ENCODE measurements around the gene TRAF2.

The TRAF2 gene

DNA sequence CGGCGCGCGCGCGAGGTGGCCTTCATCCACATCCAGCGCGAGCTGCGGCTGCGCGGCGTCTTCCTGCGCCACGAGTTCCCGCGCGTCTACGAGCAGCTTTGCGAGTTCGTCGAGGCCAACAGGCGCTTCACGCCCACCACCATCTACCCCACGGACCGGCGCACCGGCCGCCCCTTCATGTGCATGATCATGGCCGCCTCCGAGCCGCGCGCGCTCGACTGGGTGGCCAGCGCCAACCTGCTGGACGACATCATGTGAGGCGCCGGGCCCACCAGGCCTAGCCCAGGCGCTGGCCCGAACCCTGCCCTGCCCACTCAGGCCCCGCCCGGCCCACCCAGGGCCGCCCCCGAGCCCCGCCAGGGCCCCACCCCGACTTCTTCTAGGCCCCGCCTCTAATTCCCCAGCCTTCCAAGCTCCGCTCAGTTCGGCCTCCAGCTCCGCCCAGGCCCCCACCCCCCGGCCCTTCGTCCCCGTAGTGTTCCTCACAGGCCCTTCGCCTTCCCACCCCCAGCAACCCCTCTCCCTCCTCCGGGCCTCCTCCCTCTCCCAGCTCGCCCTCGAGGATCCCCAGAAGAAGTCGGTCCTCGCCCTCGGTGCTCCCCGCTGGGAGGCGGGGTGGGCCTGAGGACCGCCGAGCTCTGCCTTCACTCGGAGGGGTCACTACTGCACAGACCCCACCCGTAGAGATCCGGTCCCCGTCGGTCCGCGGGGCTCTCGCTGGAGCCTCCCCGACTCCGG lies 39.1 kb upstream of the TRAF2 start:
- DNase-seq, result no peak

DNA sequence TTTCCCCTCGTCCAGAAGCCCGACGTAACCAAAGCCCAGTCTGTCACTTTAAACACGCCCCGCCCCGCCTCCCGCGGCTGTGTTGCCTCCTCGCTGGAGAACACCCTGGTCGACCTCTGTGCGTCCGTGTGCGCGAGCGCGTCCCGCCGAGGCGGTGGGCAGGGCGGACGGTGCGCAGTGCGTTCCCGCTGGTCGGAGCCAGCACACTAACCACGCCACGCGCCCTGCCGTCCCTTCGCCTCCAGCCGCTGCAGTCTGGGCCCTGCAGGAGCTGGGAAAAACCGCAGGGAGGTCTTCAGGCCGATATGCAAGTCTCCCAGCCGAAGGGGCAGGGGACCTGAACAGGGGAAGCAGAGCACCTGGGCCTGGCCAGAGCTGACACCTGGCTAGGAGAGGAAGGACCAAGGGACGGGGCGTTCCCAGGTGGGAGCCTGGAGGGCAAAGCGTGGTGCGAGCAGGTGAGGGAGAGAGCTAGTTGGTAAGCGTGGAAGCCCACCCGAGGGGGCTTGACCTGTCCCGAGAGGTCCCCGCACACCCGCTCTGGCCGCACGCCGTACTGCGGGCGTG lies 38.4 kb upstream of the TRAF2 start:
- DNase-seq, result no peak

DNA sequence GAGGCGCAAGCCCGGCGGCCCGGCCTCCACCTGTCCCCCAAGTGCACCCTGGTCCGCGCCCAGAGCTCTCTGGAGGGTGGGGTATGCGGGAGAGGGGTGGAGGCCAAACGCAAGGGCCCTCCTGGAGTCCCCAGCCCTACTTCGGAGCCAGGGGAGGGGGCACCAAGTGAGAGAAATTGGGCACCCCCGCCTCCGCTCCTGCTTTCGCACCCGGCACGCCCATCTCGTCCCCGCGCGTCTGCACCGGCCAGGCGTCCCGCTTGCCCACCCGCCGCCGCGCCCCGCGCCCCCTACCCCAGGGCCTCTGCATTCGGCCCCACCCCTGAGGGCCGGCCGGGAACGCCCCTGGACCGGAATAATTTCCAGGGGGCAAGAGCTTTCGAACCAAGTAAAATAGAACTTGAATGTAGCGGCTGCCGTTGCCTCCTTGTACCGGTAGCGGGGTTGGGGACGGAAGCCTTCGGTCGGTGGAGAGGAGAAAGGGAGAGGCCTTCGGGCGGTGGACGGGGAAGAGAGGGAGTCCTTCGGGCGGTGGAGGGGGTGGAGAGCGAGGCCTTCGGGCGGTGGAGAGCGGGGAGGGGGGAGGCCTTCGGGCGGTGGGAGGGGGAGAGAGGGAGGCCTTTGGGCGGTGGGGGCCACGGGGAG lies 37.8 kb upstream of the TRAF2 start:
- no peak for DNase-seq

DNA sequence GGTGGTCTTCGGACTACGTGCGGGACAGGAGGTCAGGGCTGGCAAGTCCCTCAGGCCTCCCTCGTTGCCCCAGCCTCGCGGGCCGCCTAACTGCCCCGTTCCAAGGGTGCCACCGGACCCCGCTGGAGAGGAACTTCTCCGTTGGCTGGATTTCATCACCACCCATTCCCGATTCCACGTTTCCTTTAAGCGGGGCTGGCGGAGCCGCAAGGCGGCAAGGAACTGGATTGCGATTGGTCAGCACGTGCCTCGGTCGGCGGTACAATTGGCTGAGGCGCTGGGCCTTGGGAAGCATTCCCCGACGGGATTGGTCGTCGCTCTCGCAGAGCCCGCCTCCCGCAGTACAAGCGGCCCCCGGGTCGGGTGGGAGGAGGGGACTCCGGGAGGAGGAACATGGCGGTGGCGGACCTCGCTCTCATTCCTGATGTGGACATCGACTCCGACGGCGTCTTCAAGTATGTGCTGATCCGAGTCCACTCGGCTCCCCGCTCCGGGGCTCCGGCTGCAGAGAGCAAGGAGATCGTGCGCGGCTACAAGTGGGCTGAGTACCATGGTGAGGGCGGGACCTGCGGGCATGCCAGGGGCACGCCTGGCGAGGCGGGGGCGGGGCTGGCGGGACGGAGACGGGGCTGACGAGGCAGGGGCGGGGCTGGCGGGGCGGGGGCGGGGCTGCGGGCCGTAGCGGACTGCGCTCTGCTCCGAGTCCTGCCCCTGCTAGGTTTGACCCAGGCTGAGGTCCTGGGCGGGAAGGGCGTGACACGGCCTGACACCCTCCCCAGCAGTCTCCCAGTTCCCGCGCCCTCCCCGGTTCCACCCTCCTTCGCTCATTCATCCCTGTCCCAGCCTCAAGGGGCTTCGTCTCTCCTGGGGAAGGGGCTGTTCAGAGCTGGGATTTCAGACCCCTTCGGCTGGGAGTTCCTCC lies 37.0 kb upstream of the TRAF2 start, which contains the start of gene PHPT1:
Gene PHPT1, plus strand, starts transcription at position 372 of the 922 bp plus-strand sequence. Its CDS starts 22 bp downstream, at position 394.
- DNase-seq, result peak; percentile 96

DNA sequence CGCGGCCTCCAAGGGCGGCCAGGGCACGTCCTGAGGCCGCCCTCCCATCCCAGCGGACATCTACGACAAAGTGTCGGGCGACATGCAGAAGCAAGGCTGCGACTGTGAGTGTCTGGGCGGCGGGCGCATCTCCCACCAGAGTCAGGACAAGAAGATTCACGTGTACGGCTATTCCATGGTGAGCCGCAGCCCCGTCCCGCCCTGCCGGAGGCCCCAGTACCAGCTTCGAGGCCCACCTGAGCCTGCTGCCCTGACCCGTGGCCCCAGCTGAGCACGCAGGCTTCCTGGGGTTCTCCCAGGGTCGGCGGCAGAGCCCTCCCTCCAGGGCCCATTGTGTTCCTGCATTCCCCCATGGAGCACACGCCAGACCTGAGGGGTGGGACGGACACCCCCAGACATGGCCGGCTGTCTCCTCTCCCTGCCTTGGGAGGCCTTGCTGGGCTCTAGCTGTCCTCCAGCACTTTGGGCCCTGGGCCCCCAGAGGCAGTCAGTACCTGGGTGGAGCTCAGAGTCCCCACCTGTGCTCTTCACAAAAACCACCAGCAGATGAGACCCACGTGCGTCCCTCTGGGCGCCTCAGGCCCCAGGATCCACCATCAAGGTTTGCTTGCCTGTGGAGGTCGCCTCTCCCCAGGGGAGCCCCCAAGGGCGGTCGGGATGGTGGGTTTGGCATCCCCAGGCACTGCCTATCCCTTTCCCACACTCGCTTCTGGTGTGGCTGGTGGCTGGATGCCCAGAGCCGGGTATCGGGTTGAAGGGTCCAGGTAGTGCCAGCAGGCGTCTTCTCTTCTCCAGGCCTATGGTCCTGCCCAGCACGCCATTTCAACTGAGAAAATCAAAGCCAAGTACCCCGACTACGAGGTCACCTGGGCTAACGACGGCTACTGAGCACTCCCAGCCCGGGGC lies 36.1 kb upstream of the TRAF2 start:
- no peak for DNase-seq

DNA sequence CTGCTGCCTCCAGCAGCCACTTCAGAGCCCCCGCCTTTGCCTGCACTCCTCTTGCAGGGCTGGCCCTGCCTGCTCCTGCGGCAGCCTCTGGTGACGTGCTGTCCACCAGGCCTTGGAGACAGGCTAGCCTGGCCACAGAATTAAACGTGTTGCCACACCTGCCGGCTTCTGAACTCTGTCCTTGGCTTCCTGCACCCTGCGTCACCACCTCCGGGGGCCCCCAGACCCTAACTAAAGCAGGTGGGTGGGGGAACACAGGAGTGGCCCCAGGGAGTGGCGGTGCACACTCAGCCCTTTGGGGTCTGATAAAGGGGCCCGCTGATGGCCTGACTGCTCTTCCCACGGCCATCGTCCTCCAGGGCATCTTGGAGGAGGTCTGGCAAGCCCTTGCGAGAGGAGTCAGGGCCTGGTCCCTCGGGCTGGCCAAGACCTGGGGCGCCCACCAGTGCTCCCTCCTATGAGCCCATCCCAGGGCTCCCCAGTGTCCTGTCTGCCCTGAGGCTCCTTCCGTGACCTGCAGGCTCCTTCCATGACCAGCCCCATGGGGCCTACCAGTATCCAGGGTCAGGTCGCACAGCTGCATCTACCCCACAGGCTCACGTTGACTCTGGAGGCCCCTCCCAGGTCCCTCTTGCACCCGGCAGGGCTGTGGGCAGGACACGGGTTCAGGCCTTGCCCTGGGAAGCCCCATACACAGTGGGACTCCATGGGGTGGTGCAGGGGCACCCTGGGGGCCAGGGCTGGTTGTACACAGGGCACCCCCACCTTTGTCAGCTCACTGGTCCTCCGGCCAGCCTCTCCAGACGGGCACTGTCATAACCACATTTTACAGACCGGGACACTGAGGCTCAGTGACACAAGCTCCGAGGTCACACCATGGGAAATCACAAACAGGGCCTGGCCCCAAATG lies 35.2 kb upstream of the TRAF2 start:
- DNase-seq, result no peak

DNA sequence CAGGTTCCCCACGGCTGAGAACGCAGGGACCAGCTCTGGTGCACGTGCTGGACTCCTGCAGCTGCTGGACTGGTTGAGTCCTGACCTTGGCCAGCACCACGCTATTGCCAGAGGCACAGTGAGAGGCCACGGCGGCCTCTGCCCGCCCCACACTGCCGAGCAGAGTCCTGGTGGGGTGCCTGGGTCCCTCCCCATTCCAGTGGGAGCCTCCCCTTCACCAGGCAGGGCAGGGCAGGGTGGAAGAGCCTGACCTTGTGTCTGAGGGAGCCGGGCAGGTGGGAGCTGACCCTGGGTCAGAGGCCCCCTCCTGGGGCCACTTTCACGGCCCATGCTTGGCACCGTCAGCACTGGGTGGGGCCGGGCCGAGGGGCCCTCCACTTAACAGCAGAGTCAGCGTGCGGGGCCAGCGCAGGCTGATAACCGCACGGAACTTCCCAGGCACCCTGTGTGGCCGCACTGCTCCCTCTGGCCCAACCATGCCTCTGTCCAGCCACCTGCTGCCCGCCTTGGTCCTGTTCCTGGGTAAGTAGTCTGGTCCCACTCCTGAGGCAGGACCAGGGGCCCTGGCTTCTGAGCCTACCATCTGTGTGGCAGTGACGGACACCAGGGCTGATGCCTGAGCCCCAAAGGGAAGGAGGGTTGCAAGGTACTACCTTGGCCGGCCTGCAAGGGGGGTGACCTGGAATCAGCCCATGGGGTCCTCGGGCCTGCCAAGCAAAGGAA lies 34.2 kb upstream of the TRAF2 start, which contains the start of gene MAMDC4:
Gene MAMDC4, plus strand, starts transcription at position 406 of the 723 bp plus-strand sequence. Its CDS starts 71 bp downstream, at position 477.
- no peak for DNase-seq

DNA sequence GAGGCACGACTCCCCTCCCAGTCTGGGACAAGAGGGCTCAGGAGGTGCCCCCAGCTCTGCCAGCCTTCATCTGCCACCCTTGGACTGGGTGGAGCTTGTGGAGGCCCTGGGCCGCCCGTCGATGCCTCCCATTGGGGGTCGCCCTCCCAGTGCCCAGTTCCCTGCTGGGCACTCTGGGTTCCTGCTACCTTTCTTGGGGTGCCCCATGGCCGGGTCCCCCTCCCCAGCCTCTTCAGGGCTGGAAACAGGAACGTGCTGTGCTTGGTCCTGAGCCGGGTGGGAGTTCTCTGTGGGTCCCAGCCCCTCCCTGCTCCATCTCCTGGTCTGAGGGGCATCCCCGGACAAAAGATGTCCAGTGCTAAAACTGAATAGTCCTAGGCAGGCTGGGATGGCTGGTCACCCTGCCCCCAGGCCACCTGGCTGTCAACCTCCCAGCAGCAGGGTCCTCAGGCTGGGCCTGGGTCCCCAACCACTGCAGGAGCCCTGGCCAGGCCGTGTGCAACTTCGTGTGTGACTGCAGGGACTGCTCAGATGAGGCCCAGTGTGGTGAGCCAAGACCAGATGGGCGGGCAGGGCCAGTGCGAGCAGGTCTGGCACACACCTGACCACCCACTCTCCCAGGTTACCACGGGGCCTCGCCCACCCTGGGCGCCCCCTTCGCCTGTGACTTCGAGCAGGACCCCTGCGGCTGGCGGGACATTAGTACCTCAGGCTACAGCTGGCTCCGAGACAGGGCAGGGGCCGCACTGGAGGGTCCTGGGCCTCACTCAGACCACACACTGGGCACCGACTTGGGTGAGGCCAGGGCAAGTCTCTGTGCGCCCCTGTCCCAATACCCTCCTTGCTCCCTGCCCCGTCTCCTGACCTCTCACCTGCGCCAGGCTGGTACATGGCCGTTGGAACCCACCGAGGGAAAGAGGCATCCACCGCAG lies 33.4 kb upstream of the TRAF2 start:
- DNase-seq, result no peak

DNA sequence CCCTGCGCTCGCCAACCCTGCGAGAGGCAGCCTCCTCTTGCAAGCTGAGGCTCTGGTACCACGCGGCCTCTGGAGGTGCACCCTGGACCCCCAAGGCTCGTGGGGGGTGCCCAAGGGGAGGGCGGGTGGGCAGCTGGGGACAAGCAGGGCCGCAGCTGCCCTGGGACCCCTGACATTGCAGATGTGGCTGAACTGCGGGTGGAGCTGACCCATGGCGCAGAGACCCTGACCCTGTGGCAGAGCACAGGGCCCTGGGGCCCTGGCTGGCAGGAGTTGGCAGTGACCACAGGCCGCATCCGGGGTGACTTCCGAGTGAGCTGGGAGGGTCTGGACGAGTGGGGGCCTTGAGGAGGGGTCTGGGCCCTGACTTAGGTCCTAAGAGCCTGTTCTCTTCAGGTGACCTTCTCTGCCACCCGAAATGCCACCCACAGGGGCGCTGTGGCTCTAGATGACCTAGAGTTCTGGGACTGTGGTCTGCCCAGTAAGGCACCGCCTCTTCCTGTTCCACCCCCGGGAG lies 32.7 kb upstream of the TRAF2 start:
- no peak for DNase-seq

DNA sequence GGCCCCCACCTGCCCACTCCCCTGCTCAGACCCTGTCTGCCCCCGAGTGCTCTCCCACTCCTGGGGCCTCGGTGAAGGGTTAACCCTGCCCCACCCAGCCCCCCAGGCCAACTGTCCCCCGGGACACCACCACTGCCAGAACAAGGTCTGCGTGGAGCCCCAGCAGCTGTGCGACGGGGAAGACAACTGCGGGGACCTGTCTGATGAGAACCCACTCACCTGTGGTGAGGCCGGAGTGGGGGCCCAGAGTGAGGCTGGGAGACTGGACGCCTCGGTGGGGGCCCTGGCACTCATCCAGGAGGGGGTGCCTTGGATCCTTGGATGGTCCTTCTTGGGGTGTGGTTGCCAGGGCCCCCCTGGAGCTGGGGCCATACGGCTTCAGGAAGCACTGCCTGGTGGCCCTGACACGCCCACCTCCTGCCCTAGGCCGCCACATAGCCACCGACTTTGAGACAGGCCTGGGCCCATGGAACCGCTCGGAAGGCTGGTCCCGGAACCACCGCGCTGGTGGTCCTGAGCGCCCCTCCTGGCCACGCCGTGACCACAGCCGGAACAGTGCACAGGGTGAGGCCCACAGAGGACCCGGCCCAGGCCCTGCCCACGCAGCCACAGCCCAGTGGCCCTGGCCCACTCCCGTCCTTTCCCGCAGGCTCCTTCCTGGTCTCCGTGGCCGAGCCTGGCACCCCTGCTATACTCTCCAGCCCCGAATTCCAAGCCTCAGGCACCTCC lies 32.0 kb upstream of the TRAF2 start:
- no peak for DNase-seq

DNA sequence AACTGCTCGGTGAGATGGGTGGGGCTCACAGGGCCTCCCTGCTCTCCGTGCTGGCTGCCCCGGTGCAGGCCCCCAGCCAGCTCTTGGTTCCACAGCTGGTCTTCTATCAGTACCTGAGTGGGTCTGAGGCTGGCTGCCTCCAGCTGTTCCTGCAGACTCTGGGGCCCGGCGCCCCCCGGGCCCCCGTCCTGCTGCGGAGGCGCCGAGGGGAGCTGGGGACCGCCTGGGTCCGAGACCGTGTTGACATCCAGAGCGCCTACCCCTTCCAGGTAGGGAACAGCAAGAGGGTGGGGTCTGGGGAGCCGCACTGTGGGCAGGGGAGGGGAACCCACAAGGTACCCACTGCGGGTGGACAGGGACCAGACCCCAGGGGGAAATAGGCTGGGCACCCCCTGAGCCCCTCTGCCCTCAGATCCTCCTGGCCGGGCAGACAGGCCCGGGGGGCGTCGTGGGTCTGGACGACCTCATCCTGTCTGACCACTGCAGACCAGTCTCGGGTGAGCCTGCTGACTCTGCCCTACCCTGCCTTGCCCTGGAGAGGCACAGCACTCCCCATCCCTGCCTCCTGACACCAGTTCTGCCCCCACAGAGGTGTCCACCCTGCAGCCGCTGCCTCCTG lies 31.4 kb upstream of the TRAF2 start:
- no peak for DNase-seq

DNA sequence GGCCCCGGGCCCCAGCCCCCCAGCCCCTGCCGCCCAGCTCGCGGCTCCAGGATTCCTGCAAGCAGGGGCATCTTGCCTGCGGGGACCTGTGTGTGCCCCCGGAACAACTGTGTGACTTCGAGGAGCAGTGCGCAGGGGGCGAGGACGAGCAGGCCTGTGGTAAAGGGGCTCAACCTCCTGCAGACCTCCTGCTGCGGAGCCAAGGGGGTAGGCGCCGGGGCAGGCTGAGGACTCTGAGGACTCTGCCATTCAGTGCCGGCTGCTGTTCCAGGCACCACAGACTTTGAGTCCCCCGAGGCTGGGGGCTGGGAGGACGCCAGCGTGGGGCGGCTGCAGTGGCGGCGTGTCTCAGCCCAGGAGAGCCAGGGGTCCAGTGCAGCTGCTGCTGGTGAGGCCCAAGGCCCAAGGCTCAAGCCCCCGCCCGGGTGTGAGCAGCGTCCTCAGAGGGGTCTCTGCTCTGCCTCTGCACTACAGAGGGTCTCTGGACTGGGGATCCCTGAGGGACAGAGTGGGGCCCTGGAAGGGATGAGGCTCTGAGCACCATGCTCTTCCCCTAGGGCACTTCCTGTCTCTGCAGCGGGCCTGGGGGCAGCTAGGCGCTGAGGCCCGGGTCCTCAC lies 30.7 kb upstream of the TRAF2 start:
- DNase-seq, result no peak

DNA sequence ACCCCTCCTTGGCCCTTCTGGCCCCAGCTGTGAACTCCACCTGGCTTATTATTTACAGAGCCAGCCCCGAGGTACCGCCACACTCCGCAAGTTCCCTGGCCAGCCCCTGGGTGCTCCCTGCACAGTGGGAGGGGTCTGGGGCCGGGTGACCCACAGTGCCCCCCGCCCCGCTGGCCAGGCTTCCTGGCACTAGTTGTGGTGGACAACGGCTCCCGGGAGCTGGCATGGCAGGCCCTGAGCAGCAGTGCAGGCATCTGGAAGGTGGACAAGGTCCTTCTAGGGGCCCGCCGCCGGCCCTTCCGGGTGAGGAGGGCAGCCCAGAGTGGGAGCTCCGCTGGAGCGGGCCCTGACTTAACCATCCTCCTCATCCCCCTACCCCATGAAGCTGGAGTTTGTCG lies 30.2 kb upstream of the TRAF2 start:
- DNase-seq, result no peak

DNA sequence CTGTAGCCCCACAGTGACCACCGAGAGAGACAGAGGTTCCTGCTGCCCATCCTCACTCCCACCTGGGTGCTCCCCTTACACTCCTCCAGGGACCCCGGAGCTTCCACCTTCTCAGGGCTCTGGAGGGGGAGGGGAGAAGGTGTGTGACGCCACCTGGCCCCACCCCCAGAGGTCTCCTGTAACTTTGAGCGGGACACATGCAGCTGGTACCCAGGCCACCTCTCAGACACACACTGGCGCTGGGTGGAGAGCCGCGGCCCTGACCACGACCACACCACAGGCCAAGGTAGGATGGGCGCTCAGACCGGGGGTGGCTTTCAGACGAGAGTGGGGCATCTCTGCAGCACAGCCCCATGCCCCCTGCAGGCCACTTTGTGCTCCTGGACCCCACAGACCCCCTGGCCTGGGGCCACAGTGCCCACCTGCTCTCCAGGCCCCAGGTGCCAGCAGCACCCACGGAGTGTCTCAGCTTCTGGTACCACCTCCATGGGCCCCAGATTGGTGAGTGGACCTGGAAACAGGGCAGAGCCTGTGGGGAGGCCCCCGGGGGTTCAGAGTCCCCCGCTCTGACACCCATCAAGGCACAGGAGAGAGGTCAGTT lies 29.7 kb upstream of the TRAF2 start:
- no peak for DNase-seq

DNA sequence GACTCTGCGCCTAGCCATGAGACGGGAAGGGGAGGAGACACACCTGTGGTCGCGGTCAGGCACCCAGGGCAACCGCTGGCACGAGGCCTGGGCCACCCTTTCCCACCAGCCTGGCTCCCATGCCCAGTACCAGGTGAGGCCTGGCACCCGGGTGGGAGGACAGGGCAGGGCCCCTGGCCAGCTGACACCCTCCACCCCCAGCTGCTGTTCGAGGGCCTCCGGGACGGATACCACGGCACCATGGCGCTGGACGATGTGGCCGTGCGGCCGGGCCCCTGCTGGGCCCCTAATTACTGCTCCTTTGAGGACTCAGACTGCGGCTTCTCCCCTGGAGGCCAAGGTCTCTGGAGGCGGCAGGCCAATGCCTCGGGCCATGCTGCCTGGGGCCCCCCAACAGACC lies 29.1 kb upstream of the TRAF2 start:
- DNase-seq, result no peak

DNA sequence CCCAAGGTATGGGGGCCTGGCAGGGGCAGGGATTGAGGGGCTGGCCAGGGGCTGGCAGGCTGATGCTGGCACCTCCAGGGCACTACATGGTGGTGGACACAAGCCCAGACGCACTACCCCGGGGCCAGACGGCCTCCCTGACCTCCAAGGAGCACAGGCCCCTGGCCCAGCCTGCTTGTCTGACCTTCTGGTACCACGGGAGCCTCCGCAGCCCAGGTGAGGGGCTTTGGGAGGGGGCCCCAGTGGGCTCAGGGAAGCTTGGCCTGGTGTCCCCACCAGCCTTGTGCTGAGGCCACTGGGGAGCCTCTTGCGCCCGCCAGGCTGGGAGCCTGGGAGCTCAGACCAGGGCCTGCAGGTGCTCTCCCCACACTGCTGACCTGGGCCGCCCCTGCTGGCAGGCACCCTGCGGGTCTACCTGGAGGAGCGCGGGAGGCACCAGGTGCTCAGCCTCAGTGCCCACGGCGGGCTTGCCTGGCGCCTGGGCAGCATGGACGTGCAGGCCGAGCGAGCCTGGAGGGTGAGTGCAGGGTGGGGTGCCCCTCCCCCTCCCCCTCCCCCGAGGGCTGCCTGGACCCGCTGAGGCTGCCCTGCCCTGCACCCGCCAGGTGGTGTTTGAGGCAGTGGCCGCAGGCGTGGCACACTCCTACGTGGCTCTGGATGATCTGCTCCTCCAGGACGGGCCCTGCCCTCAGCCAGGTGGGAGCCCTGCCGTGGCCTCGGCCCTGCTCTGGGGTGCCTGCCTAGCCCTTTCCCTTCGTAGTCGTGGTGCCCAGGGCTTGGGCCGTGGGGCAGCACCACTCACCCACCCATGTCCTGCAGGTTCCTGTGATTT lies 28.5 kb upstream of the TRAF2 start:
- DNase-seq, result no peak

Data from KG1 (cell line).